ENCODE data around the gene OR10J5. TPM values are rescaled to one million over a fixed set of nuclear protein-coding genes. Genes with fewer than 3 reads are reported as not detected.

Gene OR10J5
- total RNA-seq, 1 experiment from 2014 or later = not detected

GRCh38 chr1:159493354-159493753 lies 42.5 kb downstream of the OR10J5 start (continued):
- TF ChIP-seq POLR2A (IDR thresholded peaks at IDR 0.05; ENCODE audit: borderline replicate concordance, extremely low read depth, insufficient read depth, insufficient read length) (no peak), SP1 (IDR thresholded peaks at IDR 0.05; ENCODE audit: low read depth) (no peak), MAX (IDR thresholded peaks at IDR 0.05) (no peak), ZFX (IDR thresholded peaks at IDR 0.05) (no peak)

- Histone ChIP-seq H3K9me3 (ENCODE audit: control insufficient read depth in 1 of 2, insufficient read depth in 1 of 2, low read depth in 1 of 2, low read length in 2 of 2) (no peaks in the 10 kb centered on the region), H3K9me2 (ENCODE audit: insufficient read depth) (no peaks in the 10 kb centered on the region), H3K79me2 (ENCODE audit: insufficient read depth, low read length) (no peaks in the 10 kb centered on the region), H4K20me1 (ENCODE audit: insufficient read depth) (no peaks in the 10 kb centered on the region), H3K9ac (ENCODE audit: low read length) (no peak overlapping the region), H3K4me3 (replicated peaks in 1 of 2; ENCODE audit: low read depth in 1 of 2, low read length in 2 of 2) (no peak overlapping the region), H3K36me3 (ENCODE audit: control insufficient read depth in 1 of 2, insufficient read depth in 2 of 2, low read length in 2 of 2) (no peaks in the 10 kb centered on the region), H3K27me3 (ENCODE audit: insufficient read depth, low read length) (no peaks in the 10 kb centered on the region), H2AFZ (ENCODE audit: low read depth, low read length, poor library complexity, severe bottlenecking) (no peak overlapping the region), H3K4me2 (ENCODE audit: low read length) (no peak overlapping the region), H3K4me1 (ENCODE audit: control insufficient read depth in 1 of 2, insufficient read depth in 2 of 2, low read length in 2 of 2) (no peaks in the 10 kb centered on the region), H3K27ac (ENCODE audit: low read depth, low read length) (no peak overlapping the region)
- POLR2A ChIA-PET = no interaction called here
- no peak for DNase-seq (ENCODE audit: low read depth, low spot score)
- no peak for TF ChIP-seq ZFX (IDR thresholded peaks at IDR 0.05)
- no peak for TF ChIP-seq POLR2A (IDR thresholded peaks at IDR 0.05; ENCODE audit: borderline replicate concordance, extremely low read depth, insufficient read depth, insufficient read length)
- no peak for TF ChIP-seq EZH2phosphoT487 (IDR thresholded peaks at IDR 0.05; ENCODE audit: borderline replicate concordance)
- TF ChIP-seq SP1 (IDR thresholded peaks at IDR 0.05; ENCODE audit: low read depth) = no peak
- no peak for TF ChIP-seq SIN3A (IDR thresholded peaks at IDR 0.05; ENCODE audit: low read depth)
- no peak for TF ChIP-seq SRF (IDR thresholded peaks at IDR 0.05; ENCODE audit: low read depth)
- CTCF ChIA-PET = no interaction called here
- intact Hi-C loops (cut with micrococcal nuclease) = no loop called here
- RAD21 ChIA-PET (ENCODE audit: low non-redundant PET in 1 of 2, low total read pairs in 2 of 2, uncharacterized antibody in 2 of 2, unreplicated experiment in 2 of 2) = no interaction called here
- no TSS peak for BruUV-seq (replicated peaks)
- ATAC-seq = no peak
Observed at GRCh38 chr1:159492575-159493323, 43.1 kb downstream of the OR10J5 start.

Other genes with a start within 250 kb of the OR10J5 start
- not detected for gene FCER1A, start 233.7 kb downstream of the OR10J5 start, total RNA-seq (2021; ENCODE audit: unreplicated experiment)
- gene OR10J4, start 103.8 kb downstream of the OR10J5 start, total RNA-seq (2021; ENCODE audit: unreplicated experiment) = not detected
- not detected for gene OR10J1, start 96.3 kb downstream of the OR10J5 start, total RNA-seq (2021; ENCODE audit: unreplicated experiment)
- gene APCS, start 51.8 kb upstream of the OR10J5 start, total RNA-seq (2021; ENCODE audit: unreplicated experiment) = 0.42 TPM
- gene CRP, start 178.6 kb upstream of the OR10J5 start, total RNA-seq (2021; ENCODE audit: unreplicated experiment) = 1.3 TPM
- gene DUSP23, start 245.0 kb upstream of the OR10J5 start, total RNA-seq (2021; ENCODE audit: unreplicated experiment) = 35.8 TPM

All from HCT116 (cell line).